ENCODE data around the gene SRRM2.

Gene SRRM2

GRCh38 chr16:2777231-2777902 lies 24.9 kb downstream of the SRRM2 start, which contains the start of gene ELOB:
Gene ELOB (minus strand): TSS chr16:2777280. CDS start chr16:2777239, 41 bp downstream.
- peak; percentile 74 for DNase-seq (ENCODE audit: low read depth, low spot score)

GRCh38 chr16:2777903-2778629 lies 25.6 kb downstream of the SRRM2 start:
- DNase-seq (ENCODE audit: low read depth, low spot score): peak; percentile 61

DNA sequence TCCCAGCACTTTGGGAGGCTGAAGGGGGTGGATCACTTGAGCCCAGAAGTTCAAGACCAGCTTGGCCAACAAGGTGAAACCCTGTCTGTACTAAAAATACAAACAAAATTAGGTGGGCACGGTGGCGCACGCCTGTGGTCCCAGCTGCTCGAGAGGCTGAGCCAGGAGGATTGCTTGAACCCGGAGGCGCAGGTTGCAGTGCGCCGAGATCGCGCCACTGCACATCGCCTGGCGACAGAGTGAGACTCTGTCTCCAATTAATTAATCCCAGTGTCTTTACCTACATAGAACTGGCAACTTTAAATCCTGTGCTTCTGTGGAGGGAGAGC lies 26.2 kb downstream of the SRRM2 start:
- no peak for DNase-seq (ENCODE audit: low read depth, low spot score)

GRCh38 chr16:2779151-2779920 lies 26.9 kb downstream of the SRRM2 start:
- DNase-seq (ENCODE audit: low read depth, low spot score): no peak

DNA sequence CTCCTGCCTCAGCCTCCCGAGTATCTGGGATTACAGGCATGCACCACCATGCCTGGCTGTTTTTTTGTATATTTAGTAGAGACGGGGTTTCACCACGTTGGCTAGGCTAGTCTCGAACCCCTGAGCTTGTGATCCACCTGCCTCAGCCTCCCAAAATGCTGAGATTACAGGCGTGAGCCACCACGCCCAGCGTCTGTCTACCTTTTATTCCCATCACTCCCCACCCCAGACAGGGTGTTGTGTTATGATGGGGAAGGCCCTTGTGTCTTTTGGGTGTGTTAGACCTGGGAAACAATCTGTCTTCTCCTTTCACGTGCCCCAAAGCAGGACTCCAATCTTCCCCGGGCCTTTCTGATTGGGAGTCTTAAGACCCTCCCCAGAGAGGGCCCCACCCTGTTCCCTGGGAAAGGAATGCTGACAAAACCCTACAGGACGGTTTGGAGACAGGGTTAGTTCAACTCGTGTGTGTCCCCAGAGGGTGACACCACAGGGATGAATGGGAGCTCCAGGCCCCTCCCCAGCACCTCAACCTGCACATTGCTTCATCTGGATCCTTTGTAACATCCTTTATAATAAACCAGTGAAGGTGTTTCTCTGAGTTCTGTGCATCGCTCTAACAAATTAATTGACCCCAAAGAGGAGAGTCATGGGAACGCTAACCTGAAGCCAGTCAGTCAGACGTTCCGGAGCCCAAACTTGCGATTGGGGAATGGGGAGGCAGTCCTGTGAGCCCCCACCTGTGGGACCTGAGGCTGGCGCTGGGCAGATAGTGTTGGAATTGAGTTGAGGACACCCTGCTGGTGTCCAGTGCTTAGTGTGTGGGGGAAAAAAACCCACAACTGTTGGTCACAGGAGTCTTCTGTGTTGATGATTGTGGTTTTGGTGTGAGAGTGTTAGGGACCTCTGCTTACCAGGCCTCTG lies 27.8 kb downstream of the SRRM2 start:
- no peak for DNase-seq (ENCODE audit: low read depth, low spot score)

GRCh38 chr16:2782583-2783351 lies 30.3 kb downstream of the SRRM2 start:
- no peak for DNase-seq (ENCODE audit: low read depth, low spot score)

DNA sequence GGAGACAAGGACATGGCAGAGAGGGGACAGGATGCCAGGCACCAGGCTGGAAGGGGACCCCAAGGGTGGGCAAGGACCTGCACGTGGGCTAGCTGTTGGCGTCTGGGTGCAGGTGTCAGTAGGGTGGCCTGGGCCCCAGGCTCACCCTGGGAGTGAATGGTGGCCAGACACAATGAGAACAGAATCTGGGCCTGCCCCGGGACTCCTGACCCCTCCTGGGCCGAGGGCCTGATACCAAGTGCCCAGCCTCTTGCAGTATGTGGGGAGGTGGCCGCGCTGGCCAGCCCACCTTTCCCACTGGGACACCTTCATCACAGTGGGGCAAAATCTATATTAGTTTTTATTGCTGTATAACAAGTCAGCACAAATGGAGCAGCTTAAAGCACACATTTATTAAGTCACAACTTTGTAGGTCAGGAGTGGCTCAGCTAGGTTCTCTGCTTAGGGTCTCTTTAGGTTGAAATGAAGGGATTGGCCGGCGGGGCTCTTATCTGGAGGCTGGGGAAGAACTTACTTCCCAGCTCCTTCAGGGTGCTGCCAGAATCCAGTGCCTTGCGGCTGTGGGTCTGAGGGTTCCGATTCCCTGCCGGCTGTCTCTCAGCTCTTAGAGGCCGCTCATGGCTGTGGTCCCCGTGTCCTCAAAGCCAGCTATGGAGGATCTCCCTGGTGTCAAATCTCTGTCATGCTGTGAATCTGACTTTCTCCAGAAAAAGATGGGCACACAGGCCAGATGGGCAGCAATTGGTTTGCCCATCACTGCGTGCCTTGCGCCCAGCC lies 31.3 kb downstream of the SRRM2 start:
- DNase-seq (ENCODE audit: low read depth, low spot score): no peak

DNA sequence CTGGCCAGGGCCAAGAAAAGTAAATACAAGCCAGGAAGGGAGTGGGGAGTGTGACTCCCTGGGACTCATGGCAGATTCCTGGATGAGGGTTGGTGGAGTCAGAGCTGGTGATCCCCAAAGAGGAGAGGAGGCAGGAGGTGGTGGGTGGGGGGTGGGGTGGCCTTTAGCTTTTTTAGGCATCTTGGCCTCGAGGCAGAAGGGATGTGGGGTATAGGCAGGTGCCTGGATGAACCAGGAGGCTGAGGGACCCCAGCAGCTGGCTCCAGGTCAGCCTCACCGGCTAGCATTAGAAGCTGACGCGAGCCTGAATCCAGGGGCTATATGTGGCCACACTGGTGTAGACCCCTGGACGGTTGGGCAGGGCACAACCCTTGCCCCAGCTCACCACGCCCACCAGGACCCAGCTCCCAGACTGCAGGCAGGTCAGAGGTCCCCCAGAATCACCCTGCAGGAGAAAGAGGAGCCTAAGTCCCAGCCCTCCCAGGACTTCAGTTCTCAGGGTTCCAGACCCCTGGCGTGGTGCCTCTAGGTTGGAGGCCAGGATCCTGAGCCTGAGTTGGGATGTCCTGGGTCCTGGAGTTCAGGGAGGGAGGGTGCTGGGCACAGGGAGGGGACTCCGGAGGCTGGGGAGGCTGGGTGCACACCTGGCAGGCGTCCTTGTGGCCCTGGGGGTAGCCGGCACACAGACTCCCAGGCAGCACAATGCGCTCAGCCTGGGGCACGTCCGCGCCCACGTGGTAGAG lies 32.1 kb downstream of the SRRM2 start:
- no peak for DNase-seq (ENCODE audit: low read depth, low spot score)

GRCh38 chr16:2785101-2785991 lies 32.9 kb downstream of the SRRM2 start:
- no peak for DNase-seq (ENCODE audit: low read depth, low spot score)

DNA sequence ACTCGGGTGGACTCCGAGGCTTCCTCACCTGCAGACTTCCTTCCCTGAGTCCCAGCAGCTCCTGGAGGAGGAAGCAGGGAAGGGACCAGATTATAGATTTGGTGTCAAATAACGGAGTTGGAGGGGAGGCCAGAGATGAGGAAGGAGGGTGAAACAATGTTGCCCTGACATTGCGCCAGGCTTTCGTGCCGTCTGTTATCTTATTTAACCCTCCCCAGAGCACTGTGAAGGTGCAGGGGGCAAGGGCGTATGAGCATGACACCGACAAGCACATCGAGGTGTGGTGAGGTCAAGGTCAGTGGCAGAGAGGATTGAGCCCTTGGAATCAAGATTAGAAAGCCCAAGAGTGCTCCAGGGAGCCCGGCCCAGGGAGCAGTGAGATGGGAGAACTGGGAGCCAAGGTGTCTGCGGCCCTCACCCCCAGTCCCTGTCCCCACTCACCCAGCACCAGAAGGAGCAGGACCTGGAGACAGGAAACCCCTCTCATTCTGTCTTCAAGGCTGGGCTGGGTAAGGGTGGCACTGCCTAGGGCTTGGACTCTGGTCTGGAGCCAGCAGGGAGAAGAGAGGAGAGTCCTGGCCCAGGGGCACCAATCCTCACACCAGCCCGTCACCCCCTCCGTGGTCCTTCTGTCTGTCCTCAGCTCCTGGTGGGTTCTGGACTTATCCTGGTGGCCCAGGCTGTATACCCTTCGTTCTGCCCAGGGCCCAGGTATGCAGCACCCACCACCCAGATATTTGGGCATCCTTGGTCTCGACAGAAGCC lies 33.8 kb downstream of the SRRM2 start:
- DNase-seq (ENCODE audit: low read depth, low spot score): no peak

GRCh38 chr16:2786826-2787151 lies 34.4 kb downstream of the SRRM2 start:
- no peak for DNase-seq (ENCODE audit: low read depth, low spot score)

GRCh38 chr16:2787406-2787805 lies 35.0 kb downstream of the SRRM2 start, which contains the start of gene PRSS33:
Gene PRSS33 (minus strand): TSS chr16:2787560. CDS start chr16:2786547, 1,013 bp downstream.
- DNase-seq (ENCODE audit: low read depth, low spot score): no peak

DNA sequence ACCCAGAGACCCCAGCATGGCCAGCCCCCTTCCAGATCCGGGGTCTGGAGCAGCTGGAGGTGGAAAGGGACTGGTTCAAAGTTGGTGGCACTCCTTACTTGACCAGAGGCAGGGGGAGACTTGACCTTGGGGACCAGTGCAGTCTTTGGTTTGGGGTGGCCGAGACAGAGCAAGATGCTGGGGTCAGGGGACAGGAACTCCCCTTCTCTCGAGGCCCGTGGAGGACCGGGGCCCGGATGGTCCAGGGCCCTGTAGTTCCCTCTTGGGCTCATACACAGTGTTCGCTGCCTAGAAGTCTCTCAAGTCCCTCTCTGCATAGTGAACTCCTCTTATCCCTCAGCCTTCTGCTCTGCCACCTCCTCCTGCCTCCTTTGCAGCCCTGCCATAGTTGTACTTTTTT lies 35.5 kb downstream of the SRRM2 start:
- DNase-seq (ENCODE audit: low read depth, low spot score): no peak

DNA sequence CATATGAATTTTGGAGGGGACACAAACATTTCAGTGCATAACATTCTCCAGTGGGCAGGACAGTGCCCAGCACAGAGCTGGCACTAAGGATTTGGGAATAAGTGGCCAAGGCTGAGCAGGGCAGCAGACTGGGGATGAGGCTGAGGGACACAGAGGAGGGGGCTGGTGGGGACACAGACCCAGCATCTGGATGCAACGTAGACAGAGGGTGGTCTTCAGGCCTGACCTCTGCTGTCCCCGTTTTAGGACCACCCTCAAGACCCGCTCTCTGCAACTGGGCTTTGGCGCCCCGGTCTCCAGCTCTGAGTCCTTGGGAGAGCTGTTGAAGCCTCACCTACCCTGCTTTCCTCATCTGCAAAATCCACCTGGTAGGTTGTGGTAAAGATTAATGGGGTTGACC lies 38.2 kb downstream of the SRRM2 start:
- DNase-seq (ENCODE audit: low read depth, low spot score): no peak

- no peak for DNase-seq (ENCODE audit: low read depth, low spot score)
Measured at GRCh38 chr16:2791174-2791573, 38.7 kb downstream of the SRRM2 start.

DNA sequence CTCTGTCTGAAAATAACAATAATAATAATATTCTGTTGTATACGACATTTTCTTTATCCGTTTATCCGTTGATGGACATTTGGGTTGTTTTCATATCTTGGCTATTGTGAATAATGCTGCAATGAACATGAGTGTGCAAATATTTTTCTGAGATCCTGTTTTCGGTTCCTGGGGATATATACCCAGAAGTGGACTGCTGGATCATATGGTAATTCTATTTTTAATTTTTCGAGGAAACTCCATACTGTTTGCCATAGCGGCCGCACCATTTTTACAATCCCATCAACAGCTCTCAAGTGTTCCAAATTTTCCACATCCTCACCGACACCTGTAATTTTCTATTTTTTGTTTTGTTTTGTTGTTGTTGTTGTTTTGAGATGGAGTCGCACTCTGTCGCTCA lies 40.5 kb downstream of the SRRM2 start:
- DNase-seq (ENCODE audit: low read depth, low spot score): no peak

- DNase-seq (ENCODE audit: low read depth, low spot score): no peak
Measured at GRCh38 chr16:2795395-2796143, 43.1 kb downstream of the SRRM2 start.
